Right lobe of liver (tissue), 6 donors: ENCODE data around the gene DNM1L. TPM values are rescaled to one million over a fixed set of nuclear protein-coding genes. Genes with fewer than 3 reads are reported as not detected.

Experiments used
- ATAC-seq, 4 donors: fragments of 200-7000 bp; cut with Tn5 transposase; one replicate each; pipeline ENCODE4 v1.9.1; 2020; ENCODE audit warnings: mild to moderate bottlenecking in 4 of 4, moderate library complexity in 4 of 4
- DNase-seq, 3 donors: peaks; one replicate each; pipeline ENCODE4 v3.0.0-alpha.2; 2020
- H3K27ac ChIP-seq, 3 donors: fragments of 200-600 bp; one replicate each; pipeline ENCODE4 v1.8.0; 2022
- H3K27me3 ChIP-seq, 2 donors: fragments of 200-600 bp; one replicate each; pipeline ENCODE4 v1.8.0; 2022
- H3K36me3 ChIP-seq, 4 donors: fragments of 200-600 bp; sonication (generic) in 1 of 4; one replicate each; pipeline versions ENCODE4 v1.5.1 to v1.8.0; 2017 to 2022; ENCODE audit warnings: control low read depth in 1 of 4
- H3K4me1 ChIP-seq, 4 donors: fragments of 200-600 bp; sonication (generic) in 1 of 4; one replicate each; pipeline versions ENCODE4 v1.5.1 to v1.8.0; 2017 to 2022; ENCODE audit warnings: control low read depth in 1 of 4
- H3K4me3 ChIP-seq, 3 donors: fragments of 200-600 bp; one replicate each; pipeline ENCODE4 v1.8.0; 2022
- H3K9me3 ChIP-seq, 4 donors: fragments of 200-600 bp; sonication (generic) in 1 of 4; one replicate each; pipeline versions ENCODE4 v1.5.1 to v1.8.0; 2017 to 2022; ENCODE audit warnings: control low read depth in 1 of 4
- CTCF ChIP-seq, 4 donors: fragments of 200-600 bp in 3 of 4; fragments of 450-650 bp in 1 of 4; IDR thresholded peaks; one replicate each; pipeline versions ENCODE4 v1.5.1 to v1.8.0; 2016 to 2022; ENCODE audit warnings: antibody characterized with exemption in 4 of 4, mild to moderate bottlenecking in 2 of 4
- POLR2A ChIP-seq: fragments of 450-650 bp; IDR thresholded peaks from one replicate; pipeline ENCODE4 v1.6.1; 2017; ENCODE audit warnings: antibody characterized with exemption, mild to moderate bottlenecking
- WGBS: methylation state at CpG from one replicate; pipeline ENCODE4 v1.1.6; 2018; ENCODE audit warnings: low coverage, low lambda C conversion rate; ENCODE audit not compliant: insufficient coverage; ENCODE audit errors: missing lambda C conversion rate; 5-methylcytosine and 5-hydroxymethylcytosine counted together
- intact Hi-C, 2 donors: fragments of 100-400 bp; cut with DNase I; formaldehyde crosslinking; loops; one replicate each; pipeline versions ENCODE4 v1.11.2 to v1.14.1; 2022
- small RNA-seq, 2 experiments: library from RNA; depleted of rRNA; stranded (forward); fragments of <200 nt; gene quantifications; one replicate each; pipeline ENCODE3, GENCODE V24; 2016
- total RNA-seq, 6 experiments: library from RNA; depleted of rRNA in 2 of 6; stranded (reverse); fragments of >200 nt in 2 of 6; fragmentation: NEBNext Ultra II Directional in 3 of 6; extraction: Animal tissue kit (Norgen Biotek cat#: 25700) in 3 of 6; gene quantifications; one replicate each; pipeline versions ENCODE4 v1.1.0 to v1.2.4, GENCODE V29; 2016 to 2023
- donor health status: DM: no; HTN: yes; CAD: no.
- donor health status: DM: no; HTN: no; CAD: no.
- donor health status: DM: no; HTN: no; CAD: no.
- donor health status: DM: no; HTN: yes; CAD: no.
- donor health status: DM: no; HTN: yes; CAD: no.

DNM1L gene
- total RNA-seq, 6 experiments from 2014 or later = 10.2 to 26.1 (median 21.1) TPM

GRCh38 chr12:32789446-32789845, 110.3 kb downstream of the DNM1L start:
- ATAC-seq = no peak
- H3K27ac ChIP-seq = no peak overlapping the region
- intact Hi-C loops = no loop called here
- no peaks in the 10 kb centered on the region for H3K27me3 ChIP-seq
- TF ChIP-seq POLR2A = no peak
- TF ChIP-seq CTCF (IDR thresholded peaks at IDR 0.05) = no peak
- no peak overlapping the region for H3K4me3 ChIP-seq
- DNase-seq = no peak
- H3K4me1 ChIP-seq = no peaks in the 10 kb centered on the region
- no peaks in the 10 kb centered on the region for H3K9me3 ChIP-seq
- peaks cover 0 to 23% (median 6%) of the 10 kb centered on the region in 4 donors for H3K36me3 ChIP-seq

GRCh38 chr12:32789916-32790315, 110.8 kb downstream of the DNM1L start:
- H3K4me1 ChIP-seq = no peaks in the 10 kb centered on the region
- intact Hi-C loops = no loop called here
- no peak overlapping the region for H3K4me3 ChIP-seq
- DNase-seq (no peak), ATAC-seq (no peak)
- 58% methylated on average over 2 of the region's 2 CpGs for WGBS
- peaks cover 0 to 28% (median 7%) of the 10 kb centered on the region in 4 donors for H3K36me3 ChIP-seq
- no peak overlapping the region for H3K27ac ChIP-seq
- H3K27me3 ChIP-seq = no peaks in the 10 kb centered on the region
- TF ChIP-seq POLR2A (no peak), CTCF (IDR thresholded peaks at IDR 0.05) (no peak)
- H3K9me3 ChIP-seq = no peaks in the 10 kb centered on the region

GRCh38 chr12:32794281-32794680, 115.2 kb downstream of the DNM1L start:
- intact Hi-C loops = no loop called here
- no peaks in the 10 kb centered on the region for H3K9me3 ChIP-seq
- H3K4me3 ChIP-seq = no peak overlapping the region
- H3K4me1 ChIP-seq = no peaks in the 10 kb centered on the region
- no peak for DNase-seq
- 60% methylated on average over 4 of the region's 4 CpGs for WGBS
- TF ChIP-seq POLR2A = no peak
- TF ChIP-seq CTCF (IDR thresholded peaks at IDR 0.05) = no peak
- peaks cover 0 to 41% (median 10%) of the 10 kb centered on the region in 4 donors for H3K36me3 ChIP-seq
- ATAC-seq = no peak
- H3K27ac ChIP-seq = no peak overlapping the region
- no peaks in the 10 kb centered on the region for H3K27me3 ChIP-seq

Small RNA genes within 50 kb of the gene (small RNA-seq; reads per million reads assigned to genes)
- 0 reads per million in 2 experiments for gene RF00019

Other genes starting within 250 kb of the DNM1L start
- 10 to 100 TPM in 2 of 6 experiments, 1 to 10 TPM in 4; 6.9 to 19.4 (median 9.0) TPM for gene YARS2, start 76.6 kb downstream of the DNM1L start, total RNA-seq
- 10 to 100 TPM; 17.2 to 54.7 (median 23.8) TPM for gene PKP2, start 217.5 kb downstream of the DNM1L start, total RNA-seq